ENCODE measurements around the gene CCSER1. TPM values are rescaled to one million over a fixed set of nuclear protein-coding genes. Genes with fewer than 3 reads are reported as not detected.

Gene CCSER1
- total and polyA plus RNA-seq, 2 donors (not counting 1 experiment from before 2014, with no cell fraction given): 10.7 to 39.5 TPM

- Histone ChIP-seq H3K27ac (ENCODE audit: low read length in 2 of 2) (no peak overlapping the region), H3K27me3 (replicated peaks in 1 of 4; ENCODE audit: control extremely low read depth in 1 of 4, control insufficient read depth in 3 of 4, insufficient read depth in 4 of 4, low read length in 3 of 4) (no peaks in the 10 kb centered on the region), H4K20me1 (ENCODE audit: control insufficient read depth, insufficient read depth, low read length, poor library complexity, severe bottlenecking) (no peaks in the 10 kb centered on the region), H3K79me2 (ENCODE audit: control insufficient read depth, insufficient read depth, low read length) (no peaks in the 10 kb centered on the region), H3K36me3 (replicated peaks in 1 of 2; ENCODE audit: control extremely low read depth in 1 of 2, control insufficient read depth in 1 of 2, extremely low read depth in 1 of 2, insufficient read depth in 2 of 2, low read length in 1 of 2) (no peaks in the 10 kb centered on the region), H2AFZ (ENCODE audit: insufficient read depth, low read depth, low read length, poor library complexity, severe bottlenecking) (no peak overlapping the region), H3K4me2 (replicated peaks; ENCODE audit: low read depth, low read length, poor library complexity, severe bottlenecking) (no peak overlapping the region), H3K9ac (ENCODE audit: low read length) (no peak overlapping the region), H3K4me3 (ENCODE audit: control extremely low read depth in 1 of 5, extremely low read depth in 1 of 5, insufficient read depth in 1 of 5, low read depth in 2 of 5, low read length in 4 of 5) (no peak overlapping the region), H3K4me1 (ENCODE audit: control insufficient read depth in 2 of 2, insufficient read depth in 2 of 2, low read length in 2 of 2) (no peaks in the 10 kb centered on the region), H3K9me3 (ENCODE audit: control extremely low read depth in 1 of 3, control insufficient read depth in 2 of 3, insufficient read depth in 1 of 3, low read length in 2 of 3) (no peaks in the 10 kb centered on the region)
- no CpG with 5 or more reads among the region's 3 CpGs for WGBS (ENCODE audit: insufficient coverage)
- ATAC-seq (ENCODE audit: low read depth) (no peak), DNase-seq (no peak)
- Mint-ChIP-seq H3K4me1 (no peaks in the 10 kb centered on the region), H3K27me3 (no peaks in the 10 kb centered on the region), H3K27ac (no peak overlapping the region), H3K9me3 (ENCODE audit: insufficient read depth) (no peaks in the 10 kb centered on the region), H3K4me3 (no peak overlapping the region)
- TF ChIP-seq CTCF (IDR thresholded peaks at IDR 0.05) (no peak), EZH2 (IDR thresholded peaks at IDR 0.05; ENCODE audit: borderline replicate concordance, insufficient read depth, low read depth, low read length, poor library complexity, severe bottlenecking) (no peak)
- CTCF ChIA-PET: no interaction called here
- intact Hi-C loops (cut with micrococcal nuclease): no loop called here
- POLR2A ChIA-PET: no interaction called here
Observed at GRCh38 chr4:90977726-90978125, 850.5 kb downstream of the CCSER1 start.

- intact Hi-C loops (cut with micrococcal nuclease): no loop called here
Observed at GRCh38 chr4:90979556-90979955, 852.4 kb downstream of the CCSER1 start.

More at GRCh38 chr4:90979556-90979955, 852.4 kb downstream of the CCSER1 start:
- Mint-ChIP-seq H3K9me3 (ENCODE audit: insufficient read depth) (no peaks in the 10 kb centered on the region), H3K4me3 (no peak overlapping the region), H3K27me3 (no peaks in the 10 kb centered on the region), H3K4me1 (no peaks in the 10 kb centered on the region), H3K27ac (no peak overlapping the region)
- no peak overlapping the region for H3K4me2 ChIP-seq (replicated peaks; ENCODE audit: low read depth, low read length, poor library complexity, severe bottlenecking)
- ATAC-seq (ENCODE audit: low read depth) (no peak), DNase-seq (no peak)
- TF ChIP-seq EZH2 (IDR thresholded peaks at IDR 0.05; ENCODE audit: borderline replicate concordance, insufficient read depth, low read depth, low read length, poor library complexity, severe bottlenecking) (no peak), CTCF (IDR thresholded peaks at IDR 0.05) (no peak)
- no CpG with 5 or more reads among the region's 6 CpGs for WGBS (ENCODE audit: insufficient coverage)
- POLR2A ChIA-PET: no interaction called here
- no peaks in the 10 kb centered on the region for H3K4me1 ChIP-seq (ENCODE audit: control insufficient read depth in 2 of 2, insufficient read depth in 2 of 2, low read length in 2 of 2)
- H2AFZ ChIP-seq (ENCODE audit: insufficient read depth, low read depth, low read length, poor library complexity, severe bottlenecking): no peak overlapping the region
- no peaks in the 10 kb centered on the region for H3K27me3 ChIP-seq (replicated peaks in 1 of 4; ENCODE audit: control extremely low read depth in 1 of 4, control insufficient read depth in 3 of 4, insufficient read depth in 4 of 4, low read length in 3 of 4)
- no peaks in the 10 kb centered on the region for H4K20me1 ChIP-seq (ENCODE audit: control insufficient read depth, insufficient read depth, low read length, poor library complexity, severe bottlenecking)
- H3K4me3 ChIP-seq (ENCODE audit: control extremely low read depth in 1 of 5, extremely low read depth in 1 of 5, insufficient read depth in 1 of 5, low read depth in 2 of 5, low read length in 4 of 5): no peak overlapping the region
- H3K9ac ChIP-seq (ENCODE audit: low read length): no peak overlapping the region
- H3K9me3 ChIP-seq (ENCODE audit: control extremely low read depth in 1 of 3, control insufficient read depth in 2 of 3, insufficient read depth in 1 of 3, low read length in 2 of 3): no peaks in the 10 kb centered on the region
- no peaks in the 10 kb centered on the region for H3K36me3 ChIP-seq (replicated peaks in 1 of 2; ENCODE audit: control extremely low read depth in 1 of 2, control insufficient read depth in 1 of 2, extremely low read depth in 1 of 2, insufficient read depth in 2 of 2, low read length in 1 of 2)
- H3K79me2 ChIP-seq (ENCODE audit: control insufficient read depth, insufficient read depth, low read length): no peaks in the 10 kb centered on the region
- H3K27ac ChIP-seq (ENCODE audit: low read length in 2 of 2): no peak overlapping the region
- CTCF ChIA-PET: no interaction called here

Measured in B cell (primary cell).